Mesenchymal stem cell (in vitro differentiated cells and primary cell): ENCODE measurements around the gene VGLL4.

Experiments
- DNase-seq: peaks from one replicate; pipeline ENCODE4 v3.0.0-alpha.2; 2013
- H2AFZ ChIP-seq: one replicate; pipeline ENCODE4 v1.6.1; 2013; ENCODE audit warnings: low read depth, mild to moderate bottlenecking, control low read depth, inconsistent platforms, low read length, moderate library complexity
- H2AK5ac ChIP-seq: 2 replicates; pipeline ENCODE4 v1.6.1; 2013; ENCODE audit warnings: low read length, moderate library complexity, mild to moderate bottlenecking, inconsistent platforms; ENCODE audit not compliant: severe bottlenecking
- H2BK120ac ChIP-seq: one replicate; pipeline ENCODE4 v1.6.1; 2013; ENCODE audit warnings: low read depth, mild to moderate bottlenecking, inconsistent platforms, low read length, moderate library complexity
- H2BK12ac ChIP-seq, 2 experiments: one replicate each; pipeline ENCODE4 v1.6.1; 2013; ENCODE audit warnings: inconsistent platforms in 2 of 2, low read length in 2 of 2, mild to moderate bottlenecking in 2 of 2, moderate library complexity in 2 of 2, control low read depth in 1 of 2
- H2BK15ac ChIP-seq: one replicate; pipeline ENCODE4 v1.6.1; 2013; ENCODE audit warnings: mild to moderate bottlenecking, low read depth, inconsistent platforms; ENCODE audit not compliant: poor library complexity, severe bottlenecking
- H2BK5ac ChIP-seq: 2 replicates; pipeline ENCODE4 v1.6.1; 2013; ENCODE audit warnings: low read depth, mild to moderate bottlenecking, low read length, control low read depth, inconsistent platforms; ENCODE audit not compliant: poor library complexity, severe bottlenecking
- H3K14ac ChIP-seq, 2 experiments: one replicate each; pipeline ENCODE4 v1.6.1; 2013; ENCODE audit warnings: inconsistent platforms in 2 of 2, low read length in 2 of 2, control low read depth in 1 of 2, mild to moderate bottlenecking in 1 of 2, moderate library complexity in 1 of 2
- H3K18ac ChIP-seq, 2 experiments: one replicate each; pipeline ENCODE4 v1.6.1; 2013; ENCODE audit warnings: inconsistent platforms in 2 of 2, low read length in 2 of 2, control low read depth in 1 of 2, low read depth in 1 of 2, mild to moderate bottlenecking in 1 of 2
- H3K23ac ChIP-seq, 2 experiments: one replicate each; pipeline ENCODE4 v1.6.1; 2013; ENCODE audit warnings: inconsistent platforms in 2 of 2, low read length in 2 of 2, mild to moderate bottlenecking in 2 of 2, moderate library complexity in 2 of 2, control low read depth in 1 of 2
- H3K27ac ChIP-seq: 2 replicates; pipeline ENCODE4 v1.5.1; 2013; ENCODE audit warnings: mild to moderate bottlenecking, moderate library complexity, low read length, control low read depth, inconsistent platforms; ENCODE audit not compliant: poor library complexity, severe bottlenecking
- H3K27me3 ChIP-seq, 2 experiments: 2 replicates each; pipeline versions ENCODE4 v1.6.1 to v1.7.0; 2013; ENCODE audit warnings: low read length in 2 of 2, mild to moderate bottlenecking in 2 of 2, moderate library complexity in 2 of 2, control low read depth in 1 of 2, inconsistent platforms in 1 of 2; ENCODE audit not compliant: control insufficient read depth in 1 of 2, insufficient read depth in 1 of 2
- H3K36me3 ChIP-seq, 2 experiments: 2 replicates each; pipeline versions ENCODE4 v1.6.1 to v1.7.0; 2013; ENCODE audit warnings: low read length in 2 of 2, control low read depth in 1 of 2, inconsistent platforms in 1 of 2, low read depth in 1 of 2, mild to moderate bottlenecking in 1 of 2; ENCODE audit not compliant: insufficient read depth in 2 of 2, control insufficient read depth in 1 of 2
- H3K4ac ChIP-seq, 2 experiments: one replicate each; pipeline ENCODE4 v1.6.1; 2013; ENCODE audit warnings: inconsistent platforms in 2 of 2, low read length in 2 of 2, mild to moderate bottlenecking in 2 of 2, moderate library complexity in 2 of 2, control low read depth in 1 of 2, low read depth in 1 of 2
- H3K4me1 ChIP-seq: 2 replicates; pipeline ENCODE4 v1.6.1; 2013; ENCODE audit warnings: low read depth, low read length, control low read depth; ENCODE audit not compliant: control insufficient read depth, insufficient read depth
- H3K4me2 ChIP-seq: 2 replicates; pipeline ENCODE4 v1.6.1; 2013; ENCODE audit warnings: low read length, mild to moderate bottlenecking, inconsistent platforms; ENCODE audit not compliant: poor library complexity, severe bottlenecking
- H3K4me3 ChIP-seq, 2 experiments: 2 replicates each; pipeline versions ENCODE4 v1.5.1 to v1.7.0; 2013; ENCODE audit warnings: low read length in 2 of 2, mild to moderate bottlenecking in 2 of 2, control low read depth in 1 of 2, low read depth in 1 of 2; ENCODE audit not compliant: insufficient read depth in 1 of 2
- H3K79me1 ChIP-seq: replicated peaks from 2 replicates; pipeline ENCODE4 v1.6.1; 2013; ENCODE audit warnings: mild to moderate bottlenecking, control low read depth, low read length, inconsistent platforms; ENCODE audit not compliant: poor library complexity, severe bottlenecking
- H3K9ac ChIP-seq: 2 replicates; pipeline ENCODE4 v1.7.0; 2013; ENCODE audit warnings: mild to moderate bottlenecking, low read length, moderate library complexity
- H3K9me3 ChIP-seq: 2 replicates; pipeline ENCODE4 v1.7.0; 2013; ENCODE audit warnings: mild to moderate bottlenecking, low read length; ENCODE audit not compliant: control insufficient read depth
- H4K8ac ChIP-seq: one replicate; pipeline ENCODE4 v1.6.1; 2013; ENCODE audit warnings: inconsistent platforms, mild to moderate bottlenecking, low read length, moderate library complexity
- H4K91ac ChIP-seq: one replicate; pipeline ENCODE4 v1.6.1; 2013; ENCODE audit warnings: mild to moderate bottlenecking, low read length, inconsistent platforms
- WGBS: methylation state at CpG from one replicate; pipeline ENCODE4 v1.1.7; 2013; ENCODE audit warnings: mixed read lengths; 5-methylcytosine and 5-hydroxymethylcytosine counted together

The VGLL4 gene

DNA sequence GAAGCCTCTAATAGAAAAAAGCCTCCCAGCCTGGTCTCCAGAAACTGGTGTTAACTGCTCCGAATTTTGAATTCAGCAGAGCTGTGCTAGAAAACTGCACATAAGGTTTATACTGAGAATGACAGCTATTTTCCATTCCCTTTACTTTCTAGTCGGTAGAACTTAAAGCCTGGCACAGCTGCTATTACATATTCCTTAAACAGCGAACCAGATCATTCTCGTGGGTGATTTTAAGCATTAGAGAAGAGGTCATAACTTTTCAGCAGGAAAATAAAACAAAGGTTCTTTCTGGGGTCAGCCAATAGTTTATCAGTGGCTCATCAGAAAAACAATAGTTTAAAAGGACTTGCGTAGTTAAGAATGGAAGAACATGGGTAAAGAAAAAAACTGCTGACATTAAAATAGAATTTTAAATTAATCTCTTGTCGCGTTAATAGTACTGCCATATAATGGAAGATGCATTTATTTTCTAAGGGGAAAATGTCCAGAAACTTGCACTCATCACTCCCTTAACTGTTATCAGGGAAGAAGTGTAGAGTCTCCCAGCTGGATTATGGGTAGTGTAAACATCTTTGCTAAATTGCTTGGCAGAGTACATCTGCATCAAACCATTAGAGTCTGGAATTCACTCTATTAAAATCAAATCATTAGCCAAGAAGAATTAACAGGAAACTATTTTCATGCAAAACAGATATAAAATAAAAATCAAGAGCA lies 7.9 kb downstream of the VGLL4 start:
- no peak overlapping the region for H4K91ac ChIP-seq
- H2BK120ac ChIP-seq = no peak overlapping the region
- no peak overlapping the region for H3K4ac ChIP-seq
- H3K18ac ChIP-seq = no peak overlapping the region
- no peak overlapping the region for H2AFZ ChIP-seq
- peak overlapping the region in 1 of 2 experiments; percentile 48 for H3K4me3 ChIP-seq
- no peak overlapping the region for H3K27ac ChIP-seq
- no peak overlapping the region for H2BK5ac ChIP-seq
- WGBS = 83% methylated on average over 4 of the region's 7 CpGs
- peak overlapping the region; percentile 99 for H3K9ac ChIP-seq
- no peak overlapping the region for H3K23ac ChIP-seq
- DNase-seq = no peak
- no peaks in the 10 kb centered on the region for H3K79me1 ChIP-seq
- H3K36me3 ChIP-seq = peaks cover 2 to 8% of the 10 kb centered on the region in 2 experiments
- H3K4me2 ChIP-seq = no peak overlapping the region
- no peak overlapping the region for H2BK12ac ChIP-seq
- no peak overlapping the region for H4K8ac ChIP-seq
- no peak overlapping the region for H2AK5ac ChIP-seq
- no peaks in the 10 kb centered on the region for H3K27me3 ChIP-seq
- no peaks in the 10 kb centered on the region for H3K9me3 ChIP-seq
- no peak overlapping the region for H3K14ac ChIP-seq
- no peak overlapping the region for H2BK15ac ChIP-seq
- H3K4me1 ChIP-seq = peaks cover 19% of the 10 kb centered on the region

DNA sequence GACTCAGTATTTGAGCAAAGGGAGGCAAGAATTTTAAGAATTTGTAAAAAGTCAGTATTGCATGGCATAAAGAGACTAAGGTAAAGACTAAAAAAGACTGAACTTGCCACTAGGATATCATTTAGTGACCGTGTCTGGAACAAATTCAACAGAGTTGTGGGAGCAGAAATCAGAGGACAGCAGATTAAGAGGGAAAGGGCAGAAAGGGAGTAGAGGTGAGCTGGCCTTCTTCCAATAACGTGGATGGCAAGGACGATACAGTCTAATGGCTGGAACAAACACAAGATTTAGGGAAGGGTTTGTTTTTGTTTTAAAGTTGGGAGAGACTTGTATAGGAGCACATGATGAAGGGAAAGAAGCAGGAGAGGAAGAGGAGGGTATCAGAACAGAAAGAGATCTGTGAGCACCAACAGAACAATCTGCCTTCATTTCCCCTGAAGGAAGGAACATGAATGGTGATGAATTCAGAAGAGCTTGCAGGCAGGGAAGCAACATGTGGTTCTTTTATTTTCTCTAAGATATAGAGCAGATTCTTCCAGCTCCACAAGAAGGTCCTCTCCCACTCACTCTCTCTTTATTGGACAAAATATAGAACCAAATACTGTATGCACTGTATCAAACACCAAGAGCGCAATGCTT lies 8.6 kb downstream of the VGLL4 start:
- WGBS = 81% methylated on average over 4 of the region's 4 CpGs
- no peak overlapping the region for H2BK12ac ChIP-seq

DNA sequence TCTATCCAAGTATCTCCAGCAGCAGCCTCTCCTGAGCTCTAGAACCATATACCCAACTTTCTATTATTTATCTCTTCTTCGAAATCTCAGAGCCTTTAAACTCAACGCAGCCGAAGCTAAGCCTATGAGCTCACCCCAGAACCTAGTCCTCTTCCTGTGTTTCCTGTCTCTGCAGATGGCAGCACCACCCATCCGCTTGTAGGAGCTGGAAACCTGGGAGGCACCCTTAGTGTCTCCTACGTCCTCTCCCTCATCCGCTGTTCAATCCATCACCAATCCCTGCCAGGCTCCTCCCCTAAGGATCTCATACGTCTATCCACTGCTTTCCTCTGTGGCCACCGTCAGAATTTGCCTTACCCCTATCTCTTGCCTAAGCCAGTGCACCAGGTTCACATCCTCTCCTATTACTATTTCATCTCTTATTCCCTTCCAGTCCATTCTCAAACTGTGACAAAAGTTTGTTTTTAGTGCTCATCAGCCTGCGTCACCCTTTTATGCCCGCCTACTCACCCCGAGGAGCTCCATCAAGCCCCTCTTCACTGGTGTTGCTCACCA lies 9.6 kb downstream of the VGLL4 start:
- Histone ChIP-seq H4K8ac (no peak overlapping the region), H3K79me1 (no peaks in the 10 kb centered on the region), H2AFZ (no peak overlapping the region), H3K4me3 (no peak overlapping the region), H2BK12ac (no peak overlapping the region), H3K9me3 (no peaks in the 10 kb centered on the region), H3K4me1 (peaks cover 13% of the 10 kb centered on the region), H2BK120ac (no peak overlapping the region), H3K9ac (no peak overlapping the region), H3K14ac (no peak overlapping the region), H2BK5ac (no peak overlapping the region), H3K4me2 (no peak overlapping the region), H2AK5ac (no peak overlapping the region), H4K91ac (no peak overlapping the region), H3K36me3 (peaks cover 2 to 5% of the 10 kb centered on the region in 2 experiments), H2BK15ac (no peak overlapping the region), H3K18ac (no peak overlapping the region), H3K27me3 (no peaks in the 10 kb centered on the region), H3K27ac (no peak overlapping the region), H3K23ac (no peak overlapping the region), H3K4ac (no peak overlapping the region)
- WGBS = 89% methylated on average over 11 of the region's 11 CpGs
- no peak for DNase-seq

More for the DNA sequence above, 8.6 kb downstream of the VGLL4 start:
- Histone ChIP-seq H3K4me2 (no peak overlapping the region), H3K36me3 (peaks cover 2 to 8% of the 10 kb centered on the region in 2 experiments), H2BK120ac (no peak overlapping the region), H3K9me3 (no peaks in the 10 kb centered on the region), H3K27ac (no peak overlapping the region), H4K8ac (no peak overlapping the region), H3K27me3 (no peaks in the 10 kb centered on the region), H3K14ac (no peak overlapping the region), H3K23ac (no peak overlapping the region), H3K4me3 (peak overlapping the region in 1 of 2 experiments; percentile 48), H2BK5ac (no peak overlapping the region), H2BK15ac (no peak overlapping the region), H4K91ac (no peak overlapping the region), H2AFZ (no peak overlapping the region), H3K9ac (peak overlapping the region; percentile 99), H2AK5ac (no peak overlapping the region), H3K4ac (no peak overlapping the region), H3K4me1 (peaks cover 14% of the 10 kb centered on the region), H3K18ac (no peak overlapping the region), H3K79me1 (no peaks in the 10 kb centered on the region)
- DNase-seq = no peak

DNA sequence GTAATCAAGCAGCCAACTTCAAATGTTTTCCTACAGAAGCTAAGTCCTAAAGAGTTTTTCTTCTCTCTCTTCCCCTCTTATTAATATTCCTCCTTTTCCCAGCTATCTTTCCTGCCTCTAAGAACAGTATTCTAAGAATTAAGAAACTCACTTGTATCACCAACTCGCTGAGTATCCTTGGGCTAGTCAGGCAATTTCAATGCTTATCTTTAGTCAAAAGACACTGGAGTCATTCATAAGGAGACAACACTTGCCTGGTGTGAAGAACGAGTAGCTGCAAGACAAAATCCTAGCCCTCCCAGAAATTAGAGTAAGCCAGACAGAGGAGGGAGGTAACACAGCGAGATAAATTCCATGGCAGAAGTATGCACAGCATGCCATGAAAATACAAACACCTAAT lies 10.7 kb downstream of the VGLL4 start:
- peaks cover 5% of the 10 kb centered on the region for H3K4me1 ChIP-seq
- no peak overlapping the region for H3K4me2 ChIP-seq
- peak overlapping the region; percentile 23 for H3K9ac ChIP-seq
- no peaks in the 10 kb centered on the region for H3K9me3 ChIP-seq
- no peak overlapping the region for H2BK15ac ChIP-seq
- no peak overlapping the region for H3K27ac ChIP-seq
- no peak for DNase-seq
- H2AK5ac ChIP-seq = no peak overlapping the region
- no peak overlapping the region for H3K4me3 ChIP-seq
- H2BK12ac ChIP-seq = no peak overlapping the region
- no peak overlapping the region for H4K8ac ChIP-seq
- H3K27me3 ChIP-seq = no peaks in the 10 kb centered on the region
- H3K4ac ChIP-seq = no peak overlapping the region
- no peak overlapping the region for H3K14ac ChIP-seq
- H3K79me1 ChIP-seq = no peaks in the 10 kb centered on the region
- peak overlapping the region in 1 of 2 experiments; percentile 40 for H3K23ac ChIP-seq
- WGBS = 94% methylated on average over 3 of the region's 3 CpGs
- no peak overlapping the region for H2BK5ac ChIP-seq
- no peak overlapping the region for H3K18ac ChIP-seq
- H4K91ac ChIP-seq = no peak overlapping the region
- peaks cover 0 to 2% of the 10 kb centered on the region in 2 experiments for H3K36me3 ChIP-seq
- no peak overlapping the region for H2BK120ac ChIP-seq
- no peak overlapping the region for H2AFZ ChIP-seq
